ENCODE measurements around the gene MUC16.
"Not testable (repeated sequence)": the region's sequence is repeated elsewhere in the genome, so short reads cannot be mapped to it uniquely, and the experiment has no call there.

- not testable (repeated sequence) for TF ChIP-seq CTCF, POLR2A (IDR thresholded peaks at IDR 0.05)
These were observed 43.5 kb upstream of the MUC16 start for GRCh38 chr19:9053674-9054073.
